Measurements from ENCODE around the gene PTGR2. TPM values are rescaled to one million over a fixed set of nuclear protein-coding genes. Genes with fewer than 3 reads are reported as not detected.

The PTGR2 gene
- 3.4 and 4.6 TPM in 2 replicates for total RNA-seq (ENCODE audit: low replicate concordance)

DNA sequence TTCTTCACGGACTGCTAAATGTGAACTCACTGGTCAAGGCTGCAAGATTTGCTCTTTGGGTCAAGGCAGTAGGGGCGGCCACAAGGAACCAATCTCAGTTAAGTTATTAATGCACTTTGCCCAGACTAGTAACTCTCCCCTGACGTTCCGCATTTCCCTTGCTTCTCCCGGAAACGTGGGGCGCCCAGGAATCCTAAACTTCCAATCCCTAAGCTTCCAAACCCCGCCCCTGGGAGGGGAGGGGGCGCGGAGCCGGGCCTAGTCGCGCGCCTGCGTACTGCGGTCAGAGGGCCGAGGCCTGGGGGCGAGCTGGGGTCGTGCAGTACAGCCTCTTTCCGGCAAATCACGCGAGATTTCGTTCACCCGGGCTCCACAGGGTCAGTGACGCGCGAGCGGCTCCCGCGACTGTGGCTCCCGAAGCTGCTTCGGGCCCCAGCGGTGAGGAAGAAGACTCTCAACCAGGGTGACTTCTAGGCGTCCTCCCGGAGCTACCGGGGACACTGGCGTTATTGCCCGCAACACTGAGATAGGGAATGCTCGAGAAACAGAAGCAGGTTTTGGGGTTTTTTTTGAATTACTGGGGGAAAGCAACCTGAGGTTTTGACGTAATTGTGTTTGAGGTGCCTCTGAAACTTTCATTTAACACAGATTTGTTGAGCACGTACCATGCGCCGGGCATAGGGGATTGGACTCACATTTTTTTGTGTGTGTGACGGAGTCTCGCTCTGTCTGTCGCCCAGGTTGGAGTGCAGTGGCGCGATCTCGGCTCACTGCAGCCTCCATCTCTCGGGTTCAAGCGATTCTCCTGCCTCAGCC, at the start of gene PTGR2:
Gene PTGR2, plus strand, starts transcription at position 265 of the 816 bp plus-strand sequence. CDS start 7,032 bp downstream, outside the sequence.

DNA sequence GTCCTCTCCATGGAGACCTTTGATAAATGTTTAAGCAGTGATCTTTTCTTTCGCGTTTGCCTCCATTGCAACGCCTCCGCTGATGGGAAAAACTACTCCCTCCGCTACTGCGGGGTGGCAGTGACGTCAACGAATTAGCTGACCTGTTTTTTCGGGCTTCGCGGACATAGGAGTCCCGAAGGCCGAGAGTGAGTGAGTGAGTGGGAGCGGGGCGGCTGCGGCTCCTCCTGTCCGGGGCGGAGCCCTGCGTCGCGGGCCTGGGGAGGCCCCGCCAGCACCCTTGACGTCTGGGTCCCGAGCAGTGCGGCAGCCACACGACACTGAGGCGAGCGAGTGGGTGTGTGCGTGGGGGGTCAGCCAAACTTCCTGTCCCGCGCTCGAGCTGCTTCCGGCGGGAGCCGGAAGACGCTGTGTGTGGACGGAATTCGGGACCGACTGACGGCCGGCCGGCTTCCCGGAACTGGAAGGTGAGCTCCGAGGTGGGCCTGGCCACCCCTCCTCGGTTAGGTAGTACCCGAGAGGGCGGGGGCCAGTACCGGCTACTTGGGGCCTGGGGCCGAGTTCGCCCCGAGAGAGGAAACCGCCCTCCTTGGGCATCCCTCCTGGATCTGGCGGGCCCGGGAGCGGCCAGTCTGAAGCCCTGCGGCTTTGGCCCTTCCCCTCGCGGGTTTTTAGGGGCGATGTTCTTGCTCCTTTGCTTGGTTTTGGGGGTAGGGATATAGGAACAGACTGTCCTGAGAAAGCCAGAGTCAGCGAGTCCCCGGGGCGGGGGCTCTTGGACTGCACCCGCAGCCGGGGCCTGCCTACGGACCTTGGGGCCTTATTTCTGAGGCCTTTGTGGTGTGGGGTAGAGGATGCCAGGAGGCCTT, 35.1 kb downstream of the PTGR2 start, which contains the start of gene ZNF410:
Gene ZNF410, plus strand, starts transcription at position 411 of the 869 bp plus-strand sequence. CDS start 5,317 bp downstream, outside the sequence.

Other genes starting within 250 kb of the PTGR2 start
- not detected in 2 replicates for gene ACOT6, start 239.3 kb upstream of the PTGR2 start, total RNA-seq (ENCODE audit: low replicate concordance)
- gene DNAL1, start 206.8 kb upstream of the PTGR2 start, total RNA-seq (ENCODE audit: low replicate concordance) = 3.9 and 8.7 TPM in 2 replicates
- gene PNMA1, start 137.4 kb upstream of the PTGR2 start, total RNA-seq (ENCODE audit: low replicate concordance) = 6.6 and 14.1 TPM in 2 replicates
- gene ZNF410, start 35.0 kb downstream of the PTGR2 start, total RNA-seq (ENCODE audit: low replicate concordance) = 44.7 and 53.7 TPM in 2 replicates
- 2.0 and 2.8 TPM in 2 replicates for gene FAM161B, start 98.3 kb downstream of the PTGR2 start, total RNA-seq (ENCODE audit: low replicate concordance)
- gene COQ6, start 98.5 kb downstream of the PTGR2 start, total RNA-seq (ENCODE audit: low replicate concordance) = 12.5 and 16.2 TPM in 2 replicates
- gene ENTPD5, start 167.5 kb downstream of the PTGR2 start, total RNA-seq (ENCODE audit: low replicate concordance) = 3.0 and 7.5 TPM in 2 replicates
- 2.0 and 5.6 TPM in 2 replicates for gene BBOF1, start 167.5 kb downstream of the PTGR2 start, total RNA-seq (ENCODE audit: low replicate concordance)
- gene ALDH6A1, start 232.6 kb downstream of the PTGR2 start, total RNA-seq (ENCODE audit: low replicate concordance) = 26.9 and 33.7 TPM in 2 replicates
- gene LIN52, start 233.1 kb downstream of the PTGR2 start, total RNA-seq (ENCODE audit: low replicate concordance) = 2.1 and 6.8 TPM in 2 replicates

Data from smooth muscle cell of the coronary artery (primary cell).